ENCODE data around the gene KPNA2.
A peak's percentile ranks its signal among the peaks of the same experiment; 100 is the strongest.
"Not testable (repeated sequence)": the region's sequence is repeated elsewhere in the genome, so short reads cannot be mapped to it uniquely, and the experiment has no call there.

KPNA2 gene

DNA sequence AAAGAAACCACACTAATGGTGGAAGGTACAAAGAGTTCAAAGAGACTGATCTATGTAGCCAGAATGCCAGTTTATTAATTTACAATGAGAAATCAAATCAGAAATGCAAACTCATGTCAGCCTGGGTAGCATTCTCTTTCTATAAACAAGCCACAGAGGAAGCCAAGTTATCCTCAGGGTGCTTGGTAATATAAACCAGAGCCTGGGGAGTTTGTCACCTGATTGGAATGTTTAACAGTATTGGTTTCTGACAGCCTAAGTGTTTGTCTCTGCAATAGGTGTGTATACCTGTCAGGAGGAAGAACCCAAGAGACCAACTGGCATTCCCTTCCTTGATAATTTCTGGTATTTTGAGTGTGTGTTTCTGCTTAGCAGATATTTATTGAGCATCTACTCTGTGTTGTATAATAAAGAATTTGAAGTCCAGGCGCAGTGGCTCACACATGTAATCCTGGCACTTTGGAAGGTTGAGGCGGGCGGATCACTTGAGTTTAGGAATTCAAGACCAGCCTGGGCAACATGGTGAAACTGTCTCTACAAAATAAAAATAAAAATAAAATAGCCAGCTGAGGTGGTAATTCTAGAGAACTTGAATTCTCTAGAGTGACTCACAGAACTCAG lies 36.1 kb upstream of the KPNA2 start:
- no peaks in the 10 kb centered on the region for H3K9me3 ChIP-seq (ENCODE audit: control insufficient read depth, low read length)
- no peaks in the 10 kb centered on the region for H3K36me3 ChIP-seq (ENCODE audit: control insufficient read depth, insufficient read depth, low read length)
- peaks cover 6% of the 10 kb centered on the region for H3K4me1 ChIP-seq (ENCODE audit: control insufficient read depth, insufficient read depth, low read length, poor library complexity, severe bottlenecking)
- H3K27ac ChIP-seq (ENCODE audit: low read depth, low read length, severe bottlenecking) = no peak overlapping the region
- H3K4me3 ChIP-seq (ENCODE audit: extremely low read depth, insufficient read depth, low read length, poor library complexity, severe bottlenecking) = no peak overlapping the region
- WGBS, 2 experiments (ENCODE audit: insufficient coverage in 2 of 2) = 100% methylated on average over 1 of the region's 3 CpGs; no CpG with 5 or more reads in 1 of the 2 experiments

DNA sequence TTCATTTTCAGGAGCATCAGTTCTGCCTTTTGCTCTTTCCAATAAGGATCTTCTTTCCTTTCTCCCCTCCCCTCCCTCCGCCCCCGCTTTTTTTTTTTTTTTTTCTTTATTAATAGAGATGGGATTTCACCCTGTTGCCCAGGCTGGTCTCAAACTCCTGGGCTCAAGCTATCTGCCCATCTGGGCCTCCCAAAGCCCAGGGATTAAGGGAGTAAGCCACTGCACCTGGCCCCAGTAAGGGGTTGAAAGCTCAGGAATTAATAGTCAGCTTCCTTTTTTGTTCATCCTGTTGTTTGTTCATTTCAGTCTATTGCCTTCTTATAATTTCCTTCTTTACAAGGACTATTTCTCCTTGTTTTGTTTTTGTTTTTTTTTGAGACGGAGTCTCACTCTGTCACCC lies 31.3 kb upstream of the KPNA2 start:
- 100% methylated on average over 1 of the region's 3 CpGs; no CpG with 5 or more reads in 1 of the 2 experiments for WGBS, 2 experiments (ENCODE audit: insufficient coverage in 2 of 2)
- H3K36me3 ChIP-seq (ENCODE audit: control insufficient read depth, insufficient read depth, low read length) = no peaks in the 10 kb centered on the region
- H3K4me3 ChIP-seq (ENCODE audit: extremely low read depth, insufficient read depth, low read length, poor library complexity, severe bottlenecking) = no peak overlapping the region
- no peak overlapping the region for H3K27ac ChIP-seq (ENCODE audit: low read depth, low read length, severe bottlenecking)
- peaks cover 3% of the 10 kb centered on the region for H3K4me1 ChIP-seq (ENCODE audit: control insufficient read depth, insufficient read depth, low read length, poor library complexity, severe bottlenecking)
- no peaks in the 10 kb centered on the region for H3K9me3 ChIP-seq (ENCODE audit: control insufficient read depth, low read length)

DNA sequence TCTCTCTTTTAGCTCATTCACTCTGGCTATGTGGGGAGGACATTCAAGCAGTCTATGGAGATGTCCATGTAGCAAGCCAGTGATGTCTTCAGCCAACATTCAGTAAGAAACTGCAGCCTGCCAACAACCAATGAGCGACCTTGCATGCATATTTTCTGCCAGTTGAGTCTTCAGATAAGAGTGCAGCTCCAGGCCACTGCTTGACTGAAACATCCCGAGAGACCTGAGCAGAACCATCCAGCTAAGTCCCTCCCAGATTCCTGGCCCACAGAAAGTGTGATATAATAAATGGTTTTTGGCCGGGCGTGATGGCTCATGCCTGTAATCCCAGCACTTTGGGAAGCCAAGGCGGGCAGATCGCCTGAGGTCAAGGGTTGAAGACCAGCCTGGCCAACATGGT lies 28.7 kb upstream of the KPNA2 start:
- WGBS, 2 experiments (ENCODE audit: insufficient coverage in 2 of 2) = 78% methylated on average over 1 of the region's 6 CpGs
- no peaks in the 10 kb centered on the region for H3K9me3 ChIP-seq (ENCODE audit: control insufficient read depth, low read length)
- H3K4me1 ChIP-seq (ENCODE audit: control insufficient read depth, insufficient read depth, low read length, poor library complexity, severe bottlenecking) = no peaks in the 10 kb centered on the region
- H3K36me3 ChIP-seq (ENCODE audit: control insufficient read depth, insufficient read depth, low read length) = no peaks in the 10 kb centered on the region
- H3K27ac ChIP-seq (ENCODE audit: low read depth, low read length, severe bottlenecking) = no peak overlapping the region
- no peak overlapping the region for H3K4me3 ChIP-seq (ENCODE audit: extremely low read depth, insufficient read depth, low read length, poor library complexity, severe bottlenecking)

DNA sequence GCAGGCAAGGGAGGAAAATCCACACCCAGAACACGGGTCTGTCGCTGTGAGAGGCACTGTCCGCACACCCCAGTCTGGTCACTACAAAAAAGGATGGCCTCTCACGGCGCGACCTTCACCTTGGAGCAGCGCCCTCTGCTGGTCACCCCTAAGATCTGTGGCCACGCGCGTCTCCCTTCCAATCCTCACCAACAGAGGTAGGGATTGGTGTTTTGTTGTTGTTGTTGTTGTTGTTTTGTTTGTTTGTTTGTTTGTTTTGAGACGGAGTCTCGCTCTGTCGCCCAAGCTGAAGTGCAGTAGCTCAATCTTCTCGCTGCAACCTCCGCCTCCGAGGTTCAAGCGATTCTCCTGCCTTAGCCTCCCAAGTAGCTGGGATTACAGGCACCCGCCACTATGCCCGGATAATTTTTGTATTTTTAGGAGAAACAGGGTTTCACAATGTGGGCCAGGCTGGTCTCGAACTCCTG lies 24.3 kb upstream of the KPNA2 start:
- Histone ChIP-seq H3K36me3 (ENCODE audit: control insufficient read depth, insufficient read depth, low read length) (no peaks in the 10 kb centered on the region), H3K4me1 (ENCODE audit: control insufficient read depth, insufficient read depth, low read length, poor library complexity, severe bottlenecking) (no peaks in the 10 kb centered on the region), H3K4me3 (ENCODE audit: extremely low read depth, insufficient read depth, low read length, poor library complexity, severe bottlenecking) (peak overlapping the region; percentile 1), H3K9me3 (ENCODE audit: control insufficient read depth, low read length) (no peaks in the 10 kb centered on the region), H3K27ac (ENCODE audit: low read depth, low read length, severe bottlenecking) (no peak overlapping the region)
- WGBS, 2 experiments (ENCODE audit: insufficient coverage in 2 of 2) = 62 to 63% methylated on average over 11 to 16 of the region's 20 CpGs

DNA sequence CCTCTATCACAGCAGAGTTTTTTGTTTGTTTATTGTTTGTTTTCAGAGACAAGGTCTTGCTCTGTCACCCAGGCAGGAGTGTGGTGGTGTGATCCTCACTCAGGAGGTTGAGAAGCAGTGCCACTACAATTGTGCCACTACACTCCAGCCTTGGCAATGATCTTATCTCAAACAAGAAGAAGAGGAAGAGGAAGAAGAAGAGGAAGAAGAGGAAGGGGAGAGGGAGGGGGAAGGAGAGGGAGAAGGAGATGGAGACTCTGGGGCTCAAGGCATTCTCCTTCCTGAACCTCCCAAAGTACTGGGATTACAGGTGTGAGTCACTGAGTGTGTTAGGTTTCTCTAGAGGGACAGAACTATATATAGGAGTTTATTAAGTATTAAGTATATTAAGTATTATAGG lies 22.1 kb upstream of the KPNA2 start:
- Histone ChIP-seq H3K9me3 (ENCODE audit: control insufficient read depth, low read length) (no peaks in the 10 kb centered on the region), H3K27ac (ENCODE audit: low read depth, low read length, severe bottlenecking) (no peak overlapping the region), H3K36me3 (ENCODE audit: control insufficient read depth, insufficient read depth, low read length) (no peaks in the 10 kb centered on the region), H3K4me1 (ENCODE audit: control insufficient read depth, insufficient read depth, low read length, poor library complexity, severe bottlenecking) (no peaks in the 10 kb centered on the region), H3K4me3 (ENCODE audit: extremely low read depth, insufficient read depth, low read length, poor library complexity, severe bottlenecking) (no peak overlapping the region)

DNA sequence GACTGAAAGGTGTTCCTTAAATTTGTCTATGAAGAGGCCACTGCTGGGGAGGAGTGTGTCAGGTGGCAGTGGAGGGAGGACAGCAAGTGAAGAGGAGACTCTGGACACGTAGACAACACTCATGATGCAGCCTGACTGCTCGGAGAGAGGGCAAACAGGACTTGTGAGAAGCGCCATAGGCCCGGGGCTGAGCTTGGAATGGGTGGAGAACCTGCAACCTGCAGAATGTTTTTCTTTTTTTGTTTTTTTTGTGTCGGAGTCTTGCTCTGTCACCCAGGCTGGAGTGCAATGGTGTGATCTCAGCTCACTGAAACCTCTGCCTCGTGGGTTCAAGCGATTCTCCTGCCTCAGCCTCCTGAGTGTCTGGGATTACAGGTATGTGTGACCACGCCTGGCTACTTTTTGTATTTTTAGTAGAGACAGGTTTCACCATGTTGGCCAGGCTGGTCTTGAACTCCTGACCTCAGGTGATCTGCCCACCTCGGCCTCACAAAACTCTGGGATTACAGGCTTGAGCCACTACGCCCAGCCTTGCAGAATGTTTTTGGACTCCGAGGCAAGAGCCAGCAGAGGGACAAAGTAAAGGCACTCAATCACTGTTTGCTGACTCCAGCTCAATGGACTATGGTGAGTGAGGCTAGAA lies 20.3 kb upstream of the KPNA2 start:
- no peak overlapping the region for H3K27ac ChIP-seq (ENCODE audit: low read depth, low read length, severe bottlenecking)
- no peak overlapping the region for H3K4me3 ChIP-seq (ENCODE audit: extremely low read depth, insufficient read depth, low read length, poor library complexity, severe bottlenecking)
- WGBS, 2 experiments (ENCODE audit: insufficient coverage in 2 of 2) = 87 to 89% methylated on average over 10 to 11 of the region's 11 CpGs
- no peaks in the 10 kb centered on the region for H3K9me3 ChIP-seq (ENCODE audit: control insufficient read depth, low read length)
- H3K36me3 ChIP-seq (ENCODE audit: control insufficient read depth, insufficient read depth, low read length) = no peaks in the 10 kb centered on the region
- no peaks in the 10 kb centered on the region for H3K4me1 ChIP-seq (ENCODE audit: control insufficient read depth, insufficient read depth, low read length, poor library complexity, severe bottlenecking)

DNA sequence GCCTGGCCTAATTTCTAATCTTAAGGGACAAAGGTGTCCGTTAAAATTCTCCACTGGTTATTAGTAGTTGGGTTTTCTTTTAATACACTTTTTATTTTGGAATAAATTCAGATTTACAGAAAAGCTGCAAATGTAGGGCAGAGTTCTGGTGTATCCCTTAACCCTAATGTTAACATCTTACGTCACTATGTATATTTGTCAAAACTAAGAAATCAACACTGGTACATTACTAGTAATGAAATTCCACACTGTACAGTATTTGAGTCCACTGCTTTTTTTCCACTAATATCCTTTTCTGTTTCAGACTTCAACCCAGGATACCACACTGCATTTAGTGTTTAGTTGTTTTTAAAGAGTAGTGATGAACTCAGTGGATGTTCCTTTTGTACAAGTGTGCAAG lies 18.7 kb upstream of the KPNA2 start:
- H3K9me3 ChIP-seq (ENCODE audit: control insufficient read depth, low read length) = no peaks in the 10 kb centered on the region
- H3K4me3 ChIP-seq (ENCODE audit: extremely low read depth, insufficient read depth, low read length, poor library complexity, severe bottlenecking) = no peak overlapping the region
- no peaks in the 10 kb centered on the region for H3K4me1 ChIP-seq (ENCODE audit: control insufficient read depth, insufficient read depth, low read length, poor library complexity, severe bottlenecking)
- H3K36me3 ChIP-seq (ENCODE audit: control insufficient read depth, insufficient read depth, low read length) = no peaks in the 10 kb centered on the region
- 67% methylated on average over 1 of the region's 2 CpGs; no CpG with 5 or more reads in 1 of the 2 experiments for WGBS, 2 experiments (ENCODE audit: insufficient coverage in 2 of 2)
- no peak overlapping the region for H3K27ac ChIP-seq (ENCODE audit: low read depth, low read length, severe bottlenecking)

DNA sequence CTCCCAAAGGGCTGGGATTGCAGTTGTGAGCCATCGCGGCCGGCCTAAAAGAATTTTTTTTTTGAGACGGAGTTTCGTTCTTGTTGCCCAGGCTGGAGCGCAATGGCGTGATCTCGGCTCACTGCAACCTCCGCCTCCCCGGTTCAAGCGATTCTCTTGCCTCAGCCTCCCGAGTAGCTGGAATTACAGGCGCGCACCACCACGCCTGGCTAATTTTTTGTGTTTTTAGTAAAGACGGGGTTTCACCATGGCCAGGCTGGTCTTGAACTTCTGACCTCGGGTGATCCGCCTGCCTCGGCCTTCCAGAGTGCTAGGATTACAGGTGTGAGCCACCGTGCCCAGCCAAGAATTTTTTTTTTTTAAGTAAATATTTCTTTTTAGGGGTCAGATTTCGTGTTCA lies 17.0 kb upstream of the KPNA2 start:
- H3K27ac ChIP-seq (ENCODE audit: low read depth, low read length, severe bottlenecking); H3K4me1 ChIP-seq (ENCODE audit: control insufficient read depth, insufficient read depth, low read length, poor library complexity, severe bottlenecking); H3K9me3 ChIP-seq (ENCODE audit: control insufficient read depth, low read length); H3K36me3 ChIP-seq (ENCODE audit: control insufficient read depth, insufficient read depth, low read length); H3K4me3 ChIP-seq (ENCODE audit: extremely low read depth, insufficient read depth, low read length, poor library complexity, severe bottlenecking): not testable (repeated sequence)
- WGBS, 2 experiments (ENCODE audit: insufficient coverage in 2 of 2) = 94% methylated on average over 18 to 21 of the region's 21 CpGs

DNA sequence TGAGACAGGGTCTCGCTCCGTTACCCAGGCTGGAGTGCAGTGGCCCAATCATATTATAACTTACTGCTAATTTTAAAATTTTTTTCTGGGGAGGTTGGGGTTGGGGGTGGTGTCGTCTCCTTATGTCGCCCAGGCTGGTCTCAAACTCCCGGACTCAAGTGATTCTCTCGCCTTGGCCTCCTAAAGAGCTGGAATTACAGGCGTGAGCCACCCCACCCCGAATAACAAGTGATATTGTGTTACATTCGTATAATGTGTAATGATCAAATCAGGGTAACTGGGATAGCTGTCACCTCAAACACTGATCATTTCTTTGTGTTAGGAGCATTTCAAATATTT lies 16.2 kb upstream of the KPNA2 start:
- no peaks in the 10 kb centered on the region for H3K4me1 ChIP-seq (ENCODE audit: control insufficient read depth, insufficient read depth, low read length, poor library complexity, severe bottlenecking)
- H3K27ac ChIP-seq (ENCODE audit: low read depth, low read length, severe bottlenecking) = no peak overlapping the region
- H3K9me3 ChIP-seq (ENCODE audit: control insufficient read depth, low read length) = no peaks in the 10 kb centered on the region
- no peaks in the 10 kb centered on the region for H3K36me3 ChIP-seq (ENCODE audit: control insufficient read depth, insufficient read depth, low read length)
- WGBS, 2 experiments (ENCODE audit: insufficient coverage in 2 of 2) = 85% methylated on average over 4 of the region's 9 CpGs; no CpG with 5 or more reads in 1 of the 2 experiments
- no peak overlapping the region for H3K4me3 ChIP-seq (ENCODE audit: extremely low read depth, insufficient read depth, low read length, poor library complexity, severe bottlenecking)

DNA sequence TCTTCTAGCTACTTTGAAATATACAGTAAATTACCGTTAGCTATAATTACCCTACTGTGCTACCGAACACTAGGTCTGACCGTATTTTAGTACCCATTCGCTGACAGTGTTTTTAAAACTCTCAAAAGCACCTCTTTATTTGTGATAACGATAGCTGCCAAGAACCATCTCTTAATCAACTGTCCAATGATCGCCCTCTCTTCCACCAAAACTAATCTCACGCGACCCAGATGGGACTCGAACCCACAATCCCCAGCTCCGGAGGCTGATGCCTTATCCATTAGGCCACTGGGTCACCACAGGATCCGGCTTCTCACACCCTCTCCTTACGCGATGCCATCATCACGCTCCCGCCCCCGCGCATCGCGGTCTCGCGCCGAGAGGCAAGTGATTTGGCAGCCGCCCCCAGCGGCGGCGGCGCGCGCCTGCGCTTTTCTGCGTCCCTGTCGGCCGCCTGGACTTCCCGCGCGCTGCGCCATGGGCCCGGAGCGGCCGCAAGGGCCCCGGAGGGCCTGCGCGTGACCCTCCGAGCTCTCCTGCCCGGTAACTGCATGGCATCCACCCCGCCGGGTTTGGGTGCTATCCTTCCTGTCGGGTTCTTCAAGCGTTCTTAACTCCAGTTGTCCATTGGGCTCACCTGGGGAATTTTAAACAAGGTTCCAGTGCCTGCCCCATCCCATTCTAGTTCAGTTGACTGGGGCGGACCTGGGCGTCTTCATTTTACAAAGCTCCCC lies 15.7 kb upstream of the KPNA2 start:
- Histone ChIP-seq H3K27ac (ENCODE audit: low read depth, low read length, severe bottlenecking) (peak overlapping the region; percentile 66), H3K4me3 (ENCODE audit: extremely low read depth, insufficient read depth, low read length, poor library complexity, severe bottlenecking) (peak overlapping the region; percentile 53), H3K36me3 (ENCODE audit: control insufficient read depth, insufficient read depth, low read length) (no peaks in the 10 kb centered on the region), H3K4me1 (ENCODE audit: control insufficient read depth, insufficient read depth, low read length, poor library complexity, severe bottlenecking) (no peaks in the 10 kb centered on the region), H3K9me3 (ENCODE audit: control insufficient read depth, low read length) (no peaks in the 10 kb centered on the region)
- WGBS, 2 experiments (ENCODE audit: insufficient coverage in 2 of 2) = 2% methylated on average over 44 to 49 of the region's 51 CpGs

DNA sequence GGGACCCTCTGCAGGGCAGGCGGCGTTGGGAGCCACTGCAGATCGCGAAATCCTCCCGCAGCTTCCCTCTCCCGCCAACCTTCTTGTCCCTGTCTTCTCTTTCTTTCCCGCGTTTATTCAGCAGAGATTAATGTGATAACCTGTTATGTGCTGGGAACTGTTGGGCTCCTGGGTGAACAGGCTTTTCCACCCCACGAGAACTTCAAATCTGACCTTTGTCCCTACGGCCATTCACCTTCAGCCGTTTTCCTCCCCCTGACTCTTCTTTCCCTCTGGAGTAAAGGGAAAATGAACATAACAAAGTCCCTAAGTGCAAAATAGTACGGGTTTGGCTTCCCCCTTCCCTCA lies 15.2 kb upstream of the KPNA2 start:
- peak overlapping the region; percentile 66 for H3K27ac ChIP-seq (ENCODE audit: low read depth, low read length, severe bottlenecking)
- WGBS, 2 experiments (ENCODE audit: insufficient coverage in 2 of 2) = 0 to 20% methylated on average over 1 to 6 of the region's 12 CpGs
- no peaks in the 10 kb centered on the region for H3K36me3 ChIP-seq (ENCODE audit: control insufficient read depth, insufficient read depth, low read length)
- H3K9me3 ChIP-seq (ENCODE audit: control insufficient read depth, low read length) = no peaks in the 10 kb centered on the region
- H3K4me3 ChIP-seq (ENCODE audit: extremely low read depth, insufficient read depth, low read length, poor library complexity, severe bottlenecking) = peak overlapping the region; percentile 53
- no peaks in the 10 kb centered on the region for H3K4me1 ChIP-seq (ENCODE audit: control insufficient read depth, insufficient read depth, low read length, poor library complexity, severe bottlenecking)

Data from mesodermal cell (in vitro differentiated cells).